SK-N-SH treated with all-trans-retinoic acid at 6 μM for 48 hours (cell line): ENCODE results near the gene FZR1.

Experiments used
- CREB5 ChIP-seq: fragments of 250-450 bp; sonication (Bioruptor Pico); IDR thresholded peaks from 2 replicates; pipeline ENCODE4 v1.5.1; 2020; ENCODE audit warnings: low read depth, mild to moderate bottlenecking, moderate library complexity
- ISL1 ChIP-seq: fragments of 250-450 bp; sonication (Bioruptor Pico); IDR thresholded peaks from 2 replicates; pipeline ENCODE4 v2.1.2; 2022; ENCODE audit warnings: mild to moderate bottlenecking, moderate library complexity
- RARB ChIP-seq: fragments of 250-450 bp; sonication (Bioruptor Pico); IDR thresholded peaks from 2 replicates; pipeline ENCODE4 v1.8.0; 2021; ENCODE audit warnings: mild to moderate bottlenecking, moderate library complexity
- ZFP30 ChIP-seq: fragments of 450-650 bp; formaldehyde crosslinking; IDR thresholded peaks from 2 replicates; pipeline ENCODE4 v1.5.0; 2022; ENCODE audit warnings: mild to moderate bottlenecking, moderate library complexity

- TF ChIP-seq ISL1 (no peak), ZFP30 (CRISPR knock-in tag) (no peak), CREB5 (CRISPR knock-in tag) (no peak), RARB (CRISPR knock-in tag) (no peak)
These were observed 24.3 kb downstream of the FZR1 start for GRCh38 chr19:3530389-3530788.
